Measurements from ENCODE around the gene OOSP2. TPM values are rescaled to one million over a fixed set of nuclear protein-coding genes. Genes with fewer than 3 reads are reported as not detected.
"Not testable (repeated sequence)": the region's sequence is repeated elsewhere in the genome, so short reads cannot be mapped to it uniquely, and the experiment has no call there.

The OOSP2 gene
- total and polyA plus RNA-seq, 2 donors (not counting 1 experiment from before 2014, with no cell fraction given), result not detected

DNA sequence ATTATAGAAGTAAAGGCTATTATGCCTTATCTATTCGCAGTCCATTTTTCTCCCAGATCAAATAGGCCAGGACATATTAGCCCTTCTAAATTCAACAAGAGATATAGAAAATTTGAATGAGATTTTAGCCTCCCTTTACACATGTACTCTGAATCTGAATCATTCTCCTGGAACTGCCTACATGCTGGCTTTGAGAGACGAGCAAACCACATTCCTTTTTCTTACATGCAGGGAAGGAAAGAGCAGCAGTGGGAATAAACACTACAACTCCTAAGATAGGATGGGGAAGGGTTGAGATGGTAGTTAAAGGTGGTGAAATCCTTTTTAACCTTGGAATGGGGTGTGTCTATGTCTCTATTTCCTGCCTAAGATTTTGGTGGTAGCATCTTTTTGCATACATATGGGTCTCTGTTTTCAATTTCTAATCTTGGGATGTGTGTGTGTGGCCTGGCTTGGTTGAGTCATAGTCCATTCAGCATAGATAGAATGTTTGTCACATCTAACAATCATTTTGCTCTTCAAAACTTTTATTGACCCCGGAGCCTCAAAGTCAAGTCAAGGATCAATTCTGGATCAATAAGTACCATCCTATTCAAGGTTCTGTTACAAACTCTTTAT is 11.1 kb upstream of the OOSP2 start:
- Histone ChIP-seq H2AFZ (ENCODE audit: low read length) (no peak overlapping the region), H3K27me3 (ENCODE audit: control insufficient read depth, insufficient read depth, low read length) (no peaks in the 10 kb centered on the region), H3K9me3 (ENCODE audit: control insufficient read depth, insufficient read depth, low read depth, low read length) (no peaks in the 10 kb centered on the region), H4K20me1 (ENCODE audit: control insufficient read depth, extremely low read depth, insufficient read depth, low read length) (no peaks in the 10 kb centered on the region), H3K4me2 (ENCODE audit: extremely low read depth, insufficient read depth, low read length) (no peak overlapping the region), H3K27ac (ENCODE audit: insufficient read depth, low read length) (no peak overlapping the region), H3K9ac (ENCODE audit: insufficient read depth, low read length) (no peak overlapping the region), H3K4me3 (replicated peaks in 1 of 4; ENCODE audit: control extremely low read depth in 1 of 4, insufficient read depth in 1 of 4, low read depth in 3 of 4, low read length in 4 of 4) (no peak overlapping the region), H3K4me1 (ENCODE audit: control insufficient read depth, extremely low read depth, insufficient read depth, low read length) (no peaks in the 10 kb centered on the region), H3K79me2 (ENCODE audit: control insufficient read depth, insufficient read depth, low read length) (no peaks in the 10 kb centered on the region), H3K36me3 (ENCODE audit: control insufficient read depth, insufficient read depth, low read length) (no peaks in the 10 kb centered on the region)
- no peak for DNase-seq (ENCODE audit: low read depth in 2 of 2)
- no peak for TF ChIP-seq EZH2 (IDR thresholded peaks at IDR 0.05; ENCODE audit: low read length, missing control alignments)
- TF ChIP-seq, protein P1, sequence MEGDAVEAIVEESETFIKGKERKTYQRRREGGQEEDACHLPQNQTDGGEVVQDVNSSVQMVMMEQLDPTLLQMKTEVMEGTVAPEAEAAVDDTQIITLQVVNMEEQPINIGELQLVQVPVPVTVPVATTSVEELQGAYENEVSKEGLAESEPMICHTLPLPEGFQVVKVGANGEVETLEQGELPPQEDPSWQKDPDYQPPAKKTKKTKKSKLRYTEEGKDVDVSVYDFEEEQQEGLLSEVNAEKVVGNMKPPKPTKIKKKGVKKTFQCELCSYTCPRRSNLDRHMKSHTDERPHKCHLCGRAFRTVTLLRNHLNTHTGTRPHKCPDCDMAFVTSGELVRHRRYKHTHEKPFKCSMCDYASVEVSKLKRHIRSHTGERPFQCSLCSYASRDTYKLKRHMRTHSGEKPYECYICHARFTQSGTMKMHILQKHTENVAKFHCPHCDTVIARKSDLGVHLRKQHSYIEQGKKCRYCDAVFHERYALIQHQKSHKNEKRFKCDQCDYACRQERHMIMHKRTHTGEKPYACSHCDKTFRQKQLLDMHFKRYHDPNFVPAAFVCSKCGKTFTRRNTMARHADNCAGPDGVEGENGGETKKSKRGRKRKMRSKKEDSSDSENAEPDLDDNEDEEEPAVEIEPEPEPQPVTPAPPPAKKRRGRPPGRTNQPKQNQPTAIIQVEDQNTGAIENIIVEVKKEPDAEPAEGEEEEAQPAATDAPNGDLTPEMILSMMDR (conservative IDR thresholded peaks at IDR 0.05 in 1 of 2, IDR thresholded peaks at IDR 0.05 in 1 of 2; ENCODE audit: low read depth in 1 of 2, low read length in 2 of 2), result no peak

DNA sequence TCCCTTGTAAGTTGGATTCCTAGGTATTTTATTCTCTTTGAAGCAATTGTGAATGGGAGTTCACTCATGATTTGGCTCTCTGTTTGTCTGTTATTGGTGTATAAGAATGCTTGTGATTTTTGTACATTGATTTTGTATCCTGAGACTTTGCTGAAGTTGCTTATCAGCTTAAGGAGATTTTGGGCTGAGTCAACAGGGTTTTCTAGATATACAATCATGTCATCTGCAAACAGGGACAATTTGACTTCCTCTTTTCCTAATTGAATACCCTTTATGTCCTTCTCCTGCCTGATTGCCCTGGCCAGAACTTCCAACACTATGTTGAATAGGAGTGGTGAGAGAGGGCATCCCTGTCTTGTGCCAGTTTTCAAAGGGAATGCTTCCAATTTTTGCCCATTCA is 10.2 kb downstream of the OOSP2 start:
- H3K4me1 ChIP-seq (ENCODE audit: control insufficient read depth, extremely low read depth, insufficient read depth, low read length); DNase-seq (ENCODE audit: low read depth in 2 of 2); H3K9ac ChIP-seq (ENCODE audit: insufficient read depth, low read length): not testable (repeated sequence)

DNA sequence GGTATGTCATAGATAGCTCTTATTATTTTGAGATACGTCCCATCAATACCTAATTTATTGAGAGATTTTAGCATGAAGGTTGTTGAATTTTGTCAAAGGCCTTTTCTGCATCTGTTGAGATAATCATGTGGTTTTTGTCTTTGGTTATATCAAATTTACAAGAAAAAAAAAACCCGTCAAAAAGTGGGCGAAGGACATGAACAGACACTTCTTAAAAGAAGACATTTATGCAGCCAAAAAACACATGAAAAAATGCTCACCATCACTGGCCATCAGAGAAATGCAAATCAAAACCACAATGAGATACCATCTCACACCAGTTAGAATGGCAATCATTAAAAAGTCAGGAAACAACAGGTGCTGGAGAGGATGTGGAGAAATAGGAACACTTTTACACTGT is 10.6 kb downstream of the OOSP2 start:
- H3K4me1 ChIP-seq (ENCODE audit: control insufficient read depth, extremely low read depth, insufficient read depth, low read length); H2AFZ ChIP-seq (ENCODE audit: low read length); H3K9me3 ChIP-seq (ENCODE audit: control insufficient read depth, insufficient read depth, low read depth, low read length); DNase-seq (ENCODE audit: low read depth in 2 of 2); H3K27ac ChIP-seq (ENCODE audit: insufficient read depth, low read length); H3K27me3 ChIP-seq (ENCODE audit: control insufficient read depth, insufficient read depth, low read length); H4K20me1 ChIP-seq (ENCODE audit: control insufficient read depth, extremely low read depth, insufficient read depth, low read length); H3K9ac ChIP-seq (ENCODE audit: insufficient read depth, low read length); H3K36me3 ChIP-seq (ENCODE audit: control insufficient read depth, insufficient read depth, low read length); H3K4me3 ChIP-seq (replicated peaks in 1 of 4; ENCODE audit: control extremely low read depth in 1 of 4, insufficient read depth in 1 of 4, low read depth in 3 of 4, low read length in 4 of 4); H3K4me2 ChIP-seq (ENCODE audit: extremely low read depth, insufficient read depth, low read length); H3K79me2 ChIP-seq (ENCODE audit: control insufficient read depth, insufficient read depth, low read length): not testable (repeated sequence)

More for the DNA sequence above, 10.2 kb downstream of the OOSP2 start:
- H3K27me3 ChIP-seq (ENCODE audit: control insufficient read depth, insufficient read depth, low read length); H2AFZ ChIP-seq (ENCODE audit: low read length); H3K36me3 ChIP-seq (ENCODE audit: control insufficient read depth, insufficient read depth, low read length); H3K79me2 ChIP-seq (ENCODE audit: control insufficient read depth, insufficient read depth, low read length); H4K20me1 ChIP-seq (ENCODE audit: control insufficient read depth, extremely low read depth, insufficient read depth, low read length); H3K9me3 ChIP-seq (ENCODE audit: control insufficient read depth, insufficient read depth, low read depth, low read length); H3K4me3 ChIP-seq (replicated peaks in 1 of 4; ENCODE audit: control extremely low read depth in 1 of 4, insufficient read depth in 1 of 4, low read depth in 3 of 4, low read length in 4 of 4); H3K27ac ChIP-seq (ENCODE audit: insufficient read depth, low read length); H3K4me2 ChIP-seq (ENCODE audit: extremely low read depth, insufficient read depth, low read length): not testable (repeated sequence)

DNA sequence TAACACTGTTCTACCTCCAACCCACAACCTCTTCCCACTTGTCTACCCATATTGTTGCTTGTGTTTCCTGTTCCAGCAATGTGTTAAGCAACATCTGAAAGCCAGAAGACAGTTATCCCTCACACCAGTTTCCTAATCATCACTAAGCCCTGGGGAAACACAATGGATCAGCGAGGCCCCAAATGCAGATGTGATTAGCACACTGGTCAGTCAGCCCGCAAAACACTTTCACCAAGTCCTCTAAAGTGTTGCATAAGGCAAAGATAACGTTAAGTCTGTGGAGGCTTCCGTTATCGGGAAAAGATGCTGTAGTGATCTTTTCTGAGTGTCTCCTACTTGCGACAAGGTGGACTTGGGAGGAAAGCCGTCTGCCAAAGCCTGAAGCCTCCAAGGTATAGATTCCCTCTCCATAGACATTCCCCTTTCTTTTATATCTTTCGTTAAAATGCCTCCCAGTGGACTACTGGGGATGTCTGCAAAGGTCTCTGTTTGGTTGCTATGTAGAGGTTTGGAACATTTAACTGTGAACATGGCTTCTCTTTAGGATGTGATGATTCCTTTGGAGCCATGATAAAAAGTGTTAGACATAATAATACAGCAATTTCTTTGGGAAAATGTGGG is 16.2 kb downstream of the OOSP2 start, which contains the start of gene MS4A3:
Gene MS4A3 (plus strand): TSS at position 317 of the 621 bp plus-strand sequence. CDS start 4,496 bp downstream, outside the sequence.
- TF ChIP-seq EZH2 (IDR thresholded peaks at IDR 0.05; ENCODE audit: low read length, missing control alignments), result no peak
- TF ChIP-seq, protein P1 (conservative IDR thresholded peaks at IDR 0.05 in 1 of 2, IDR thresholded peaks at IDR 0.05 in 1 of 2; ENCODE audit: low read depth in 1 of 2, low read length in 2 of 2), result no peak
- H3K4me3 ChIP-seq (replicated peaks in 1 of 4; ENCODE audit: control extremely low read depth in 1 of 4, insufficient read depth in 1 of 4, low read depth in 3 of 4, low read length in 4 of 4), result no peak within 1 kb of the TSS
- no peak within 1 kb of the TSS for H2AFZ ChIP-seq (ENCODE audit: low read length)
- H3K79me2 ChIP-seq (ENCODE audit: control insufficient read depth, insufficient read depth, low read length), result no peaks in the 10 kb centered on the region
- H3K27me3 ChIP-seq (ENCODE audit: control insufficient read depth, insufficient read depth, low read length), result no peaks in the 10 kb centered on the region
- H3K36me3 ChIP-seq (ENCODE audit: control insufficient read depth, insufficient read depth, low read length), result no peaks in the 10 kb centered on the region
- H3K4me2 ChIP-seq (ENCODE audit: extremely low read depth, insufficient read depth, low read length), result no peak within 1 kb of the TSS
- no peak within 1 kb of the TSS for H3K27ac ChIP-seq (ENCODE audit: insufficient read depth, low read length)
- no peaks in the 10 kb centered on the region for H3K4me1 ChIP-seq (ENCODE audit: control insufficient read depth, extremely low read depth, insufficient read depth, low read length)
- DNase-seq (ENCODE audit: low read depth in 2 of 2), result no peak
- no peaks in the 10 kb centered on the region for H3K9me3 ChIP-seq (ENCODE audit: control insufficient read depth, insufficient read depth, low read depth, low read length)
- no peak within 1 kb of the TSS for H3K9ac ChIP-seq (ENCODE audit: insufficient read depth, low read length)
- H4K20me1 ChIP-seq (ENCODE audit: control insufficient read depth, extremely low read depth, insufficient read depth, low read length), result no peaks in the 10 kb centered on the region
